Effector CD8-positive, alpha-beta T cell (primary cell): ENCODE results near the gene TSC22D1.
A peak's percentile ranks its signal among the peaks of the same experiment; 100 is the strongest.

Experiments
- DNase-seq: peaks from one replicate; lab custom pipeline; 2025; lab: John Stamatoyannopoulos, UW

The TSC22D1 gene

DNA sequence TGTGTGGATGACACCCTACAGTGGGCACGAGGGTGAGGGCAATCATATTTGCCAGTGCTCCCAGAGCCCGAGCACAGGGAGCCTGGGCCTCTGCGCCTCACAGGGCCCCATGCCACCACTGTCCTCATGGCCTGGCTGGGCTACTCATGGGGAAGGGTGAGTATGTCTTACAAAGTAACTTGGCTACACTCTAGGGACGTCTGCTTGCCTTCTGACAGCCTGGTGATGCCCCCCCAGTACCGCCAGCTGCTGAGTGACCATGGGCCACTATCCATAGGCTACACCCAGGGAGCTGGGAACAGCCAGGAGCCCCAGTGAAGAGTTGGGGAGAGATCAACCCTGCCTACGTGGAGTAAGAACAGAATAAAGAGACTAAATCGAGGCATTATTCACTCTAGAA is 123.7 kb downstream of the TSC22D1 start:
- no peak for DNase-seq

- DNase-seq: no peak
Observed at GRCh38 chr13:44451651-44452050, 124.5 kb downstream of the TSC22D1 start.

DNA sequence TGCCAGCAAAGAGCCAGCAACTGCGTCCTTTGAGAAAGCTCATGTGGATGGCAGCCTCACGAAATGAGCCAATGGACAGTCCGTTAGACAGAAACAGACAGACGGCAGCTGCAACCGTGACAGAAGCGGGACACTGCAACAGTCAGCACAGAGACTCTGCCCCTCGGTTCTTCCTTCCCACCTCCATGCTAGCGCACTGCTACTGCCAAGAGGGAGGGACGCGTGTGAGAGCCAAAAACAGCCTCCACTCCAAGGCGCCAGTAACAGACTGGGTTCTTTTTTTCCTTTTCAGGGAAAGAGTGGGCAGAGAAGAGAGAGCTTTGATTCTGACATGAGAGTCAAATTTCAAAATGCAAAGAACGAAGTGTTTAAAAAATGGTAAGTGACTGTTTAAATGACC is 125.0 kb downstream of the TSC22D1 start:
- no peak for DNase-seq

- DNase-seq: no peak
Observed at GRCh38 chr13:44449999-44450821, 125.9 kb downstream of the TSC22D1 start.

DNA sequence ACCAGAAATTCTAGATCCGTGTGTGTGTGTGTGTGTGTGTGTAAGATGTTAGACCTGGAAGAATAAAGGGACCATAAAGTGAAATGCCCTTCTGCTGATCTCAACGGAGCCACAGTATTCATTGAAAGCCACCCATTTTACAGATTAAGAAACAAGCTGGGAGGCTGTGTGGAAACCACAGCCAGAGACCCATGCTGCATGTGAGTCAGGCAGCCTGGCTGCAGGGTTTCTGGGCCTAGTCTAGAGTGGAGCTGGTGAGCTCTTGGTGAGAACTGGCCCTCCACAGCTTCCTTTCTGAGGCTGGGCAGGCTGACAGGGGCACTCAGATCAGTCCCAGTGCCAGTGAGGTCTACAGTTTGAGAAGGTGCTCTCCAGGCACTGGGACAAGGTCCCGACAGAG is 127.3 kb downstream of the TSC22D1 start:
- DNase-seq: no peak

DNA sequence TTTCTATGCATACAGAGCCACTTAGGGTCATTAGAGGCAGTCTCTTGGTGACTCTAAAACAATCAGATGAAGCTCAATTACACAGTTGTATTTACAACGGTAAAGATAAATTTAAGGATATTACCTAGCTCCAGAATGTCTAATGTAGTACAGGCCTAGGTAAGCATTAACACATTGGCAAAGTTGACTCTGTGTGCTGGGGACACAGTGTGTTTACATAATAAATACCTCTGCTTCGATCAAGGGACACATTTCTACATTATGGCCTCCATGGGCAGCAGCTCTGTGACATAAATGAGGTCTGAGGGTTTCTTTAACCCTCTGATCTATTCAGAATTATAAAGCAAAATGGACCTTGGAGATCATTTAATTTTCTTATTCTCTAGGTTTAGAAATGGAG is 127.8 kb downstream of the TSC22D1 start:
- no peak for DNase-seq

DNA sequence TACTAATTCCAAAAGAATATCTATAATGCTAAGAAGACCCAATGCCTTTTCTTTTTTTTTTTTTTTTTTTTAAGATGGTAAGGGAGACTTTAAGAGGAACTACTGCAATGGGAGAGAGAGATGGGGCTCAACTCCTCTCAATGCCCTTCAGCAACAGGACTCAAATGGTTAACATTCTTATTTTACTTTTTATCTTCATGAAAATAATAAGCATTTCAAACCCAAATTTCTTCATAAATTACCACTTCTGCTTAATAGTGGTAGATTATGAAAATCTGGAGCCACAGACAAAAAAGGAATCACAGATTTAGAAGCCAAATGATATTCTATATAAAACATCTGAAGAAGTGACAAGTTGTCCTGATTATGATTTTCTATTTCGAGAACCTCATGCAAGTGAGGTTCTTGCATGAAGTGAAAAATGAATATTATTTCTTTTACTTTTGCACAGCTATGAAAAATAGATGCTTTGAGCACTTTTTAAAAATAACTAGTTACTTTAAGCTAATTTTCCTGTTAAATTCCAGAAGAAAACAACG is 128.3 kb downstream of the TSC22D1 start:
- no peak for DNase-seq

- no peak for DNase-seq
Observed at GRCh38 chr13:44440046-44440608, 136.0 kb downstream of the TSC22D1 start.

DNA sequence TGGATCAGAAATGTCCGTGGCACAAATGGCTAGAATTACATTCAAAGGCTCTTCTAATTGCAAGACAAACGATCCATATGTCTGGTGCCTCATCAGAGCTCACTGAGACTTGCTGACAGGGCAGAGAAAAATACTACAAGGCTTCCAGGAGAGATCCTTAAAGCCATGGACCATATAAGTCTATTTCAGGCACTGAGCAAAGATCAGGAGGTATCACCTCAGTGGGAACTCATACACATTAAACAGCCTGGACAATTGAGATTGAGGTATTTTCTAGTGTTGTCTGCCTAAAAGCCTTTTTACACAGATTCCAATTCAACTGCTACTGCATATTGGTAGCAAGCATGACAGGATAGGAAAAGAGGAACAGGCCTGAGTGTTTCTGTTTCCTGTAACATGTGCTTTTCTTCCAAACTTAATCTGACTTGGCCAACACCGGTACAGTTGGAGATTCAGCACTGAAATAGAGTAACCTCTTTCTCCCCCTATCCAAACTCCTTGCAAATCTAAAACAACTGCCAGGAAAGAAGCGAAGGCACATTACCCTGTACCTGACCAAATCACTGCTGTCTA is 136.6 kb downstream of the TSC22D1 start:
- no peak for DNase-seq

GRCh38 chr13:44438234-44438579 is 137.9 kb downstream of the TSC22D1 start:
- no peak for DNase-seq

- DNase-seq: no peak
Observed at GRCh38 chr13:44437356-44438233, 138.5 kb downstream of the TSC22D1 start.

DNA sequence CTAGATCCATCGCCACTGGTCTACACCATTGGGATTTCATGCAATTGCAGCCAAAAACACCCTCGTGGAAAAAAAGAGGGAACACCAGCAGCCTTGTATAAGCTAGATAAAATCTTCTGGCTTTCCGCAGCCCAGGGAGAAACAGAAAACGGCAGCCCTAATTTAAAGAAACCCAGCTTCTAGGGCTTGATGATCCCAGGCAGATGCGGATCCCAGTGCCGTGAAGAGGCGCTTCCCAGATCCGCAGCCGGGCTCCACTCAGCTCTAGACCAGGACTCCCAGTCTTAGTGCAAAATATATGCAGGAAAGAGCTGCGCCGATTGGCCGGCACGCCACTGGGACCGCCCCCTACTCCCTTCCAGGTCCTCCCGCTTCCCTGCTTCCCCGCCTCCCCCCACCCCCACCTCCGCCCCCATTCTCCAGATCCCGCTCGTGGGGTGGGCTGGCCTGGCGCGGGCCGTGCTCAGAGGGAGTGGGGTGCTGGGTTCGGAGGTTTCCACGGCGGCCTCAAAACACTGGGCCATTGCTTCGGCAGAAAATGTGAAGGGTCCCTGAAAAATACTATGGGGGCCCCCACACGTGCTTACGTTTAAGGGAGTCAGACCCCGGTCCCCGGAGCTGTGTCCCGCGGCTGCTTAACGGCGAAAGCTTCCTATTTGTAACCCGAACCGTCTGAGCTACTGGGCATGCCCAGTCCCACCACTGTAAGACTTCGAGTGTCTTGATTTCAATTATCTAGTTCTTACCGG is 139.4 kb downstream of the TSC22D1 start:
- peak; percentile 49 for DNase-seq

DNA sequence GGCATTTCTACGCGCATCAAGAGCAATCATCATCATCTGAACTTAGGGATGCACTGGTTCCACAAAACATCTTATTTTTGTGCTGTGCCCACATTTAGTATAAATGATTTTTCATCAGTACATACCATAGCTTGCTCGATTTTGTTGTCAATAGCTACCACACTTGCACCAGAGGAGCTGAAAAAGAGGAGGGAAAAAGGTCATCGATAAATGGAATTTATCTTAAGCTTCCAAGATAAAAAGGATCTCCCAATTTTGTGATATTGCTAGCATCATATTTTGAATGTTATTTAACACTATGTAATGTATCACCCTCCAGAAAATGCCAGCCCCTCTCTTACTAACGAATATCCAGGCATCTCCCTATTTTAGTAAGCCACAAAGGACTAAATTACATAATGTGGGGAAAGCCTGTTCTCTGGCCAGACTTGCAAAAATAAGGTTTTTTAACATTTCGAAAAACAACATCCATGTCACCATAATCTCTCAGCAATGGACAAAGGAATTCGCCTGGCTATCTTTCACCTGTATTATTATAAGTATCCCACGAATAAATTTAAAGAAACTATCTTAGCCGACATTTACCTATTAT is 140.1 kb downstream of the TSC22D1 start:
- DNase-seq: no peak

DNA sequence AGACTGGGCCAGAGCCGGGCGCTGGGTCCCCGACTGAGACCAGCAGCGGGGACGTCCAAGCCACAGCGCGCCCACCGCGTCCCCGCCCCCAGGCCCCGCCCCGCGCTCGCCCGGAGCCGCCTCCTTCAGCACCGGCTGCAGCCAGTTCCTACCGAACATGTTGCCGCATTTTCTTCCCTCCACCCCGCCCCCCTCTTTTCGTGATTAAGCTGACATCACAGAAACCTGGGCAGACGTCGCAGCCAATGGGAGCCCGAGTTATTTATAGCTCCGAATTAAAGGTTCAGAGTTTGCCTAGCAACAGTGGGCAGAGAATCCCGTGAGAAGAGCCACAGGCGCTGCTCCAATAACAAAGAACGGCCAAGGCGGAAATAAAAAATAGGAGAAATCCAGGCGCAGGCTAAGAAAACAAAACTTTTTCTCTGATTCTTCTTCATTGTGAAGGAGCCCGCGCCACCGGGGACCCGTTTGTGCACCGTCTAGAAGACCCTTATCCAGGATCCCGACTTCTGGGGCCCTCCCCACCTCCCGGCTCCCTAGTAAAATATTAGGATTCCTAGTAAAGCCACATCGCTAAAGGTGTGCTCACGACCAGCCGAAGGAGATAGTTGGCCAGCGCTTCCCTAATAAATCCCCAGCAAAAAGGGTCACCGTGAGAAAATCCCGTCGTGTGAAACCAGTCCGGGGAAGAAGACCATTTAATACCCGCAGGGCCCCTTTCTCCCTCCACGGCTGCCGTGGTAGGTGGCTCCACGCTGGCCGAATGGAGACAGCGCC is 140.8 kb downstream of the TSC22D1 start:
- DNase-seq: peak; percentile 92

GRCh38 chr13:44434766-44435141 is 141.4 kb downstream of the TSC22D1 start:
- DNase-seq: no peak

DNA sequence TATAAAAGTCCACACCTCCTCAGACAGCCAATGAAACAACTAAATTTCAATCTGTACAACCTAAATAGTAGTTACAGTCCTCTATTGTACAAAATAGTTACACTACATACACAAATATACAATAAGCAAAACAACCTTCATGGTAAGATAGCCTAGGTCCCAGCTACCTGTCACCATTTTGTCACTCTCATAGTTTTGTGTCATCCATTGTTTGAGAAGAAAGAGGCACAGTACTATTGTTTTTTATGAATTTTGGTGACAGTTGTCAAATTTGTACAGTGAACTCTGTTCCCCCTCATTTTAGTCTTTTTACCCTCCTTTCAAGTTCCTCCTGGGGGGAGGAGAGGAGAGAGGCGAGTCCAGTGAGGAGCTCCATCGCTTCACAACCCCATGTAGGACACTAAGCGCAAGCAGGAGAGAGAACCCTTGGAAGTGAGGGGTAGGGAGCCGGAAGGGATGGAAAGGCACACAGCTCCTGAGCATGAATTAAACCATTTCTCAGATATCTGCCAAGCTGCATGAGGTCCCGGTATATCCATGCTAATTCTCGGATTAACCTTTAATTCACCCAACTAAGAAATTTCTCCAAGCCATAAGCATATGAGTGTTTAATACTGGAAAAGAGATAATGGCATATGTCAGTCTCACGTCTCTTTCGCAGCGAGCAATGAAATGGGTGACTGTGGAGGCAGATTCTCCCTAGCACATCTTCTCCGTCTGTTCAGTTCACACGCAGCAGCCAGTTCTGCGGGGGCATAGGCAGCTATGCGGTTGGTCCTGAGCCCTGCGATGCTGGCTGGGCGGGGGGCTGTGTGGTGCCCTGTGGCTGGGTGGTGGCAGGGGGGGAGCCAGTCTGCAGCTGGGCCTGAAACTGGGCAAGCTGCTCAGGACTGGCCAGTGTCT is 142.0 kb downstream of the TSC22D1 start:
- no peak for DNase-seq

DNA sequence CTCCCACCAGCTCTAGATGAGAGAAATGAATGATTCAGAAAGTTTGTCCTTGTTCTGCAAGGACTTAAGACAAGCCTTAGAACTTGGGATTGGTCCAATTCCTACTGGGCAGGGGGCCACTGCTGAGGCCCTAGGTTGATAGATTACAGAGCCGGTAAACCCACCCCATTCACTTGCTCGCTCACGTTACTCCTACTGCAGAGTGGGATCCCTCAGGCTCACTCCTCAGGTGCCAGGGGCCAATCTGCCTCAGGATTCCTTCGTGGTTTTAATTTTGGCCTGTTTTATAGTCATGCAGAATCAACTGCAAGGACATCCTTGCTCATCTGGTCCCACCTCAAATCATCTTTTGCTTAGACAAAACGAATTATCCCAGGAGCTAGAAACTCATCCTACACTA is 143.5 kb downstream of the TSC22D1 start:
- no peak for DNase-seq

GRCh38 chr13:44431150-44431549 is 145.0 kb downstream of the TSC22D1 start:
- DNase-seq: no peak

DNA sequence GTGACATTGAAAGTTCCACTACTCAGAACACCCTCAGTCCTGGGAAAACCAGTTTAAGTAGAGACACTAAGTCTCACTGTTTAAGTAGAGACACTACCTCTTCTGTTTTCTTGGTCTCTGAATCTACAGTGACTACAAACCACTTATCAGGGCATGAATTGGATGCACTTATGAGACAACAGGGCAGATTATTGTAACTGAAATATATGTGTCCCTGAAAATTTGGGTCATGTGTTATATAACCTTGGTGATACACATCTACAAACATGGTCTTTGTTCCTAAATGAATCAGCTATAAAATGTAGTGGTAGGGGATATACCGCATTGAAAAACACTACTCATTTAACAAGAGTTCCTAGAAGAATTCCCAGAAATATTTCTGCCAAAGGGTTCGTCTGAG is 146.8 kb downstream of the TSC22D1 start:
- no peak for DNase-seq
